ENCODE data around the gene NTRK3.

- TF ChIP-seq SUZ12 (IDR thresholded peaks at IDR 0.05) (no peak), CTBP1 (IDR thresholded peaks at IDR 0.05; ENCODE audit: borderline replicate concordance) (no peak), L3MBTL2 (conservative IDR thresholded peaks at IDR 0.05) (no peak), HDGF (IDR thresholded peaks at IDR 0.05; ENCODE audit: borderline replicate concordance) (no peak), ELF4 (IDR thresholded peaks at IDR 0.05) (no peak), FOXM1 (IDR thresholded peaks at IDR 0.05; ENCODE audit: borderline replicate concordance) (no peak), LEF1 (IDR thresholded peaks at IDR 0.05; ENCODE audit: borderline replicate concordance) (no peak), FOXA1 (IDR thresholded peaks at IDR 0.05) (no peak), SP1 (IDR thresholded peaks at IDR 0.05) (no peak)
Observed at GRCh38 chr15:88108991-88109390, 147.5 kb downstream of the NTRK3 start.

All from HEK293T (cell line).